ENCODE measurements around the gene TDRD9. TPM values are rescaled to one million over a fixed set of nuclear protein-coding genes. Genes with fewer than 3 reads are reported as not detected.

The TDRD9 gene
- total and polyA plus RNA-seq, 2 of the 4 experiments (the other 2 are of a cell fraction): 0.07 to 0.18 TPM

GRCh38 chr14:104001003-104001402 is 72.7 kb downstream of the TDRD9 start:
- intact Hi-C loops (cut with micrococcal nuclease) (no loop called here), dilution Hi-C loops (cut with HindIII; ENCODE audit: low sequenced_read_pairs, unreplicated experiment) (no loop called here), in situ Hi-C loops (cut with MboI; ENCODE audit: low sequenced_read_pairs) (no loop called here)
- Histone ChIP-seq H4K20me1 (ENCODE audit: insufficient read depth, low read length) (no peaks in the 10 kb centered on the region), H3K14ac (replicated peaks; ENCODE audit: low read depth, low read length) (no peak overlapping the region), H2AK9ac (replicated peaks; ENCODE audit: low read depth, low read length, poor library complexity) (no peak overlapping the region), H4K8ac (ENCODE audit: low read depth in 2 of 2, low read length in 2 of 2) (no peak overlapping the region), H3K9me3 (ENCODE audit: control insufficient read depth, insufficient read depth, low read length) (no peaks in the 10 kb centered on the region), H3K56ac (ENCODE audit: extremely low read depth, insufficient read depth, low read length) (no peak overlapping the region), H3K23ac (ENCODE audit: low read depth, low read length) (no peak overlapping the region), H4K91ac (ENCODE audit: insufficient read depth, low read depth, low read length) (no peak overlapping the region), H3K4me1 (ENCODE audit: control insufficient read depth, insufficient read depth, low read length) (no peaks in the 10 kb centered on the region), H3K27ac (ENCODE audit: insufficient read depth, low read length) (no peak overlapping the region), H3K9me1 (ENCODE audit: insufficient read depth, low read length) (no peaks in the 10 kb centered on the region), H3K4ac (ENCODE audit: low read depth, low read length) (no peak overlapping the region), H3K27me3 (ENCODE audit: control insufficient read depth, insufficient read depth, low read length) (peaks cover 5% of the 10 kb centered on the region), H3K4me3 (ENCODE audit: insufficient read depth, low read depth, low read length) (no peak overlapping the region), H2BK15ac (ENCODE audit: low read depth, low read length) (no peak overlapping the region), H3K9ac (ENCODE audit: low read depth, low read length) (no peak overlapping the region), H2AFZ (replicated peaks; ENCODE audit: low read length, poor library complexity) (no peak overlapping the region), H2BK120ac (ENCODE audit: low read depth, low read length) (no peak overlapping the region), H2AK5ac (ENCODE audit: low read depth, low read length) (no peak overlapping the region), H2BK20ac (ENCODE audit: low read depth, low read length) (no peak overlapping the region), H3K79me1 (ENCODE audit: low read depth in 1 of 2, low read length in 2 of 2) (no peaks in the 10 kb centered on the region), H2BK5ac (ENCODE audit: low read depth, low read length, poor library complexity, severe bottlenecking) (no peak overlapping the region), H3K18ac (ENCODE audit: low read depth, low read length) (no peak overlapping the region), H3K4me2 (ENCODE audit: low read depth, low read length) (no peak overlapping the region), H3K36me3 (ENCODE audit: control insufficient read depth, insufficient read depth, low read length) (no peaks in the 10 kb centered on the region), H4K5ac (ENCODE audit: low read depth, low read length) (no peak overlapping the region)
- ATAC-seq (ENCODE audit: low read depth) (no peak), DNase-seq (no peak)
- TF ChIP-seq NFE2L2 (IDR thresholded peaks at IDR 0.05; ENCODE audit: low read depth, low read length) (no peak), MAFK (IDR thresholded peaks at IDR 0.05; ENCODE audit: low read depth, low read length) (no peak), RFX5 (IDR thresholded peaks at IDR 0.05; ENCODE audit: low read depth, low read length) (no peak), BHLHE40 (IDR thresholded peaks at IDR 0.05; ENCODE audit: low read depth, low read length) (no peak), CTCF (conservative IDR thresholded peaks at IDR 0.05; ENCODE audit: low read depth, low read length) (0 out of 2 replicates have a peak, but pooled peaks have one; percentile 3), USF2 (IDR thresholded peaks at IDR 0.05; ENCODE audit: low read depth, low read length) (no peak), SMC3 (IDR thresholded peaks at IDR 0.05; ENCODE audit: low read depth, low read length) (no peak), MXI1 (IDR thresholded peaks at IDR 0.05; ENCODE audit: borderline replicate concordance, low read depth, low read length) (no peak), POLR2A (IDR thresholded peaks at IDR 0.05; ENCODE audit: low read depth, low read length) (no peak)
- ChIA-PET CTCF (no interaction called here), POLR2A (ENCODE audit: unreplicated experiment) (no interaction called here)
- no TSS peak for BruUV-seq (replicated peaks)
- WGBS, 2 experiments (ENCODE audit: extremely low coverage in 2 of 2, insufficient read length in 1 of 2): no CpG with 5 or more reads among the region's 4 CpGs

Data from IMR-90 (cell line).